ENCODE measurements around the gene DNAH14.
"Not testable (repeated sequence)": the region's sequence is repeated elsewhere in the genome, so short reads cannot be mapped to it uniquely, and the experiment has no call there.

DNA sequence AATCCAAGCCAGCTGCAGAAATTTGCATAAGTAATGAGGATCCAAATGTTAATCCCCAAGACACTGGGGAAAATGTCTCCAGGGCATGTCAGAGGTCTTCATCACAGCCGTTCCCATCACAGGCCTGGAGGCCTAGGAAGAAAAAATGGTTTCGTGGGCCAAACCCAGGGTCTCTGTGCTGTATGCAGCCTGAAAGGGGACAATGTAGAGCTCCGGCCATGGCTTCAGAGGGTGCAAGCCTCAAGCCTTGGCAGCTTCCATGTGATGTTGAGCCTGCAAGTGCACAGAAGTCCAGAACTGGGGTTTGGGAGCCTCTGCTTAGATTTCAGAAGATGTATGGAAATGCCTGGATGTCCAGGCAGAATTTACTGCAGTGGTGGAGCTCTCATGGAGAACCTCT is 247.9 kb downstream of the DNAH14 start:
- not testable (repeated sequence) for TF ChIP-seq SIX5 (IDR thresholded peaks at IDR 0.05; ENCODE audit: low read depth, low read length); TCF12 (IDR thresholded peaks at IDR 0.05; ENCODE audit: low read depth, low read length); HDAC2 (IDR thresholded peaks at IDR 0.05; ENCODE audit: borderline replicate concordance in 1 of 2, low read depth in 2 of 2, low read length in 2 of 2); ZNF274 (IDR thresholded peaks at IDR 0.05; ENCODE audit: borderline replicate concordance, extremely low read depth, low read length); POLR2AphosphoS5 (IDR thresholded peaks at IDR 0.05; ENCODE audit: low read depth, low read length); POLR2A (IDR thresholded peaks at IDR 0.05; ENCODE audit: control extremely low read depth in 1 of 2, low read depth in 2 of 2, low read length in 2 of 2); YY1 (IDR thresholded peaks at IDR 0.05; ENCODE audit: low read depth, low read length); SAP30 (IDR thresholded peaks at IDR 0.05; ENCODE audit: insufficient read depth, insufficient replicate concordance, low read length); KDM4A (IDR thresholded peaks at IDR 0.05; ENCODE audit: low read depth, low read length, severe bottlenecking); SP1 (IDR thresholded peaks at IDR 0.05; ENCODE audit: low read depth, low read length)
- TF ChIP-seq, protein P1, sequence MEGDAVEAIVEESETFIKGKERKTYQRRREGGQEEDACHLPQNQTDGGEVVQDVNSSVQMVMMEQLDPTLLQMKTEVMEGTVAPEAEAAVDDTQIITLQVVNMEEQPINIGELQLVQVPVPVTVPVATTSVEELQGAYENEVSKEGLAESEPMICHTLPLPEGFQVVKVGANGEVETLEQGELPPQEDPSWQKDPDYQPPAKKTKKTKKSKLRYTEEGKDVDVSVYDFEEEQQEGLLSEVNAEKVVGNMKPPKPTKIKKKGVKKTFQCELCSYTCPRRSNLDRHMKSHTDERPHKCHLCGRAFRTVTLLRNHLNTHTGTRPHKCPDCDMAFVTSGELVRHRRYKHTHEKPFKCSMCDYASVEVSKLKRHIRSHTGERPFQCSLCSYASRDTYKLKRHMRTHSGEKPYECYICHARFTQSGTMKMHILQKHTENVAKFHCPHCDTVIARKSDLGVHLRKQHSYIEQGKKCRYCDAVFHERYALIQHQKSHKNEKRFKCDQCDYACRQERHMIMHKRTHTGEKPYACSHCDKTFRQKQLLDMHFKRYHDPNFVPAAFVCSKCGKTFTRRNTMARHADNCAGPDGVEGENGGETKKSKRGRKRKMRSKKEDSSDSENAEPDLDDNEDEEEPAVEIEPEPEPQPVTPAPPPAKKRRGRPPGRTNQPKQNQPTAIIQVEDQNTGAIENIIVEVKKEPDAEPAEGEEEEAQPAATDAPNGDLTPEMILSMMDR (IDR thresholded peaks at IDR 0.05; ENCODE audit: control extremely low read depth in 1 of 3, insufficient read depth in 1 of 3, low read depth in 1 of 3, low read length in 3 of 3): not testable (repeated sequence)

All from H1 (cell line).